ENCODE results near the gene WDR86. TPM values are rescaled to one million over a fixed set of nuclear protein-coding genes. Genes with fewer than 3 reads are reported as not detected.

WDR86 gene
- total and polyA plus RNA-seq, 8 donors, result 0.85 to 24.1 (median 19.5) TPM

DNA sequence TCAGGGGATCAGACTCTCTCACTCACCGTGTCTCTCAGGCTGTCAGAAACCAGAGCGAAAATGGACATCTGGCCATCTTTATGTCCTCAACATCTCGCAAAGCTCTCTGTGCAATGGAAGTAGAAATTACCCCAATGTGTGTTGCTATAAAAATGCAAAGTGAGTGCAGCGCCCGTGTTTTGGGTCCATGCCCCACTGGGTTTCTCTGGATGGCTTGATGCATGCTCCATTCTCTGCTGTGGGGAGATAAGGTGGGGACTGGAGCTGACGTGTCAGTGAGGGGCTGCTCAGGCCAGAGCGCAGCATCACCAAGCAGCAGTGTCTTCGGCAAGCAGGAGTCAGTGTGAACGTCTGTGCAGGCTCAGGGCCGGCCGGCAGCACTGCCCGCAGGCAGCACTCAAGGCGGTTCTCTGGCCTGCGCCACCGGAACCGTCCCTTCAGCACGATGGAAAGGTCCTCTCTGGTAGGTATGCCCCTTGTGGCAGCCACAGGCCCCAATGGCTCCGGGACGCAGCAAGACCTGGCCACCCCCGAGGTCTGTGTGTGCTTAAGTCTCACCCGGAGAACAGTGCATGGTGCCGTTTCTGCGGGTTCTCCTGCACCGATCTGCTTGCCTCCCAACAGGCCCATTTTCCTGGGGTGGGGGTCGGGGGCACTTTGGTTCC, 30.2 kb downstream of the WDR86 start:
- peaks cover 0 to 55% of the 10 kb centered on the region in 2 donors for H3K36me3 ChIP-seq
- peaks cover 19 to 42% of the 10 kb centered on the region in 2 donors for H3K27me3 ChIP-seq
- no peak for TF ChIP-seq CTCF (IDR thresholded peaks at IDR 0.05)
- H3K4me1 ChIP-seq, result peaks cover 0 to 15% of the 10 kb centered on the region in 2 donors
- no peaks in the 10 kb centered on the region for H3K9me3 ChIP-seq
- peak in 1 of 4 donors; percentile 72 for DNase-seq
- intact Hi-C loops (cut with DNase I), result loop anchor here in 1 of 2 donors (10.0 kb wide), 1 partner anchor 385 kb away; no protein-coding TSS in a partner anchor
- ATAC-seq, result no peak
- no peak overlapping the region for H3K4me3 ChIP-seq
- H3K27ac ChIP-seq, result no peak overlapping the region

DNA sequence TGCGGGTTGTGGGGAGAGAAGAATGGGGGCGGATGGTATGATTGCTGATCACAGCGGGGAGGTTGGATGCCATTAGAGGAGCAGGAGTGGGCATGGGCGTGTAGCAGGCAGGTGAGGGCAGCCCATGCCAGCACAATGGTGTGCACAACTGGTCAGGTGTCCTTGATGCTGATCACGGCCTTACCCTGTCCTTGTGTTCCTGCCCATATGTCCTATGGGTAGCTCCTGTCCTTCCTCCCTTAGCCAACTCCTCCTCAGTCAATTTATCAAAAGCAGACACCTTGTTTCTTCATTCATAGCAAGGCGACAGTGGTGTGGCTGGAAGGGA, 30.7 kb downstream of the WDR86 start:
- intact Hi-C loops (cut with DNase I), result loop anchor here in 1 of 2 donors (10.0 kb wide), 1 partner anchor 386 kb away; no protein-coding TSS in a partner anchor
- peak in 1 of 4 donors; percentile 31 for DNase-seq
- no peaks in the 10 kb centered on the region for H3K9me3 ChIP-seq
- no peak for ATAC-seq
- no peak overlapping the region for H3K27ac ChIP-seq
- no peak for TF ChIP-seq CTCF (IDR thresholded peaks at IDR 0.05)
- peaks cover 0 to 15% of the 10 kb centered on the region in 2 donors for H3K4me1 ChIP-seq
- H3K4me3 ChIP-seq, result no peak overlapping the region
- peaks cover 0 to 60% of the 10 kb centered on the region in 2 donors for H3K36me3 ChIP-seq
- H3K27me3 ChIP-seq, result peaks cover 19 to 37% of the 10 kb centered on the region in 2 donors

DNA sequence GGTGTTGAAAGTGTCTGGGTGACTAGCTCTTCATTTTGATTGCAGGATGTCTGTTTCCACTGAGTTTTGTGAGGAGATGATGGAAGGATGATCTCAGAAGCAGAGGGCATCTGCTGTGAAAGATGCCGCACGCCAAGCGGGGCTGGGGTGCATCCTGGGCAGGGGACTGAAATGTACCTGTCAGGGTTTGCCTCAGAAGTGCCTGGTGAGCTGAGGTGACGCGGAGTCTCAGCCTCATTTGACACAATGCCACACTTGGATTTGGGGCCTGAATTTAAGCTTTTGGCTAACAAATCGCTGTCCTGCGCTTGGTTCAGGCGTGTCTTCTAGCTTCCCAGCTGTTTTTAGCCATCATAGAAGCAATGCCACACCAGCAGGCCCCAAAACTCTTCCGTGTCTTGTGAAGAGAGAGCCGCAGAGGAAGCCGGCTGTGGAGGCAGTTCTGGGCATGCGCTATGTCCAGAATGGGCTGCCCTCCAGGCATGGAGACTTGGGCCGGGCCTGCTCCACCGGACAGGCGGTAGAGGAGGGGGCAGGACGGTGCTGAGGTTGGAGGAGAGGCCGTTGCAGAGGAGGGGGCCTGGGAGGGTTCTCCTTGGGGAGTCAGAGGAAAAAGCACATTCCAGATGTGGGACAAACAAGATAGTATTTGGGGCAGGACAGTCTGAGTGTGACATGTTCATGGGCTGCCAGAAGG, 31.2 kb downstream of the WDR86 start:
- Histone ChIP-seq H3K4me3 (no peak overlapping the region), H3K27ac (no peak overlapping the region), H3K36me3 (peaks cover 0 to 65% of the 10 kb centered on the region in 2 donors), H3K27me3 (peaks cover 19 to 33% of the 10 kb centered on the region in 2 donors), H3K4me1 (peaks cover 0 to 15% of the 10 kb centered on the region in 2 donors), H3K9me3 (no peaks in the 10 kb centered on the region)
- TF ChIP-seq CTCF (IDR thresholded peaks at IDR 0.05), result no peak
- ATAC-seq (no peak), DNase-seq (peak in 1 of 4 donors; percentile 59)
- intact Hi-C loops (cut with DNase I), result loop anchor here in 1 of 2 donors (10.0 kb wide), 1 partner anchor 386 kb away; no protein-coding TSS in a partner anchor

DNA sequence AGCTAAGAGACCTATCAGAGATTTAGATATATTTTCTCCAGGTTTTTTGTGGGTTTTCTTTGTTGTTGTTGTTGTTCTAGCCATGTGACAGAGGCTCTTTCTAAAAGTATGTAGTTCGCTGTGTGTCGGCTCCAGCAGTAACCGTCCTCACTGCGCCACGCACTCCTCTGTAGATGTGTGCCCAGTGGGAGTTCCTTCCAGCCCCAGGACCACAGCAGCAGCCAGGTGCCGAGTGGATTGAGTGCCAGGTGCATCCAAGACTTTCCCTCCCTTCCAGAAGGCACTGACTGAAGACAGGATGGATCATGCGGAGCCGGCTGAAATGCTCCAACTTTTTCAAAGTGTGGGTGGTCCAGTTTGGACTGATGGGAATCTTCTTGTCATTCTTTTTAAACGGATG, 31.8 kb downstream of the WDR86 start:
- TF ChIP-seq CTCF (IDR thresholded peaks at IDR 0.05), result no peak
- Histone ChIP-seq H3K4me1 (peaks cover 0 to 15% of the 10 kb centered on the region in 2 donors), H3K36me3 (peaks cover 0 to 71% of the 10 kb centered on the region in 2 donors), H3K27me3 (peaks cover 19 to 26% of the 10 kb centered on the region in 2 donors), H3K4me3 (no peak overlapping the region), H3K27ac (no peak overlapping the region), H3K9me3 (no peaks in the 10 kb centered on the region)
- intact Hi-C loops (cut with DNase I), result loop anchor here in 1 of 2 donors (10.0 kb wide), 1 partner anchor 387 kb away; no protein-coding TSS in a partner anchor
- DNase-seq (peak in 1 of 4 donors; percentile 51), ATAC-seq (no peak)

DNA sequence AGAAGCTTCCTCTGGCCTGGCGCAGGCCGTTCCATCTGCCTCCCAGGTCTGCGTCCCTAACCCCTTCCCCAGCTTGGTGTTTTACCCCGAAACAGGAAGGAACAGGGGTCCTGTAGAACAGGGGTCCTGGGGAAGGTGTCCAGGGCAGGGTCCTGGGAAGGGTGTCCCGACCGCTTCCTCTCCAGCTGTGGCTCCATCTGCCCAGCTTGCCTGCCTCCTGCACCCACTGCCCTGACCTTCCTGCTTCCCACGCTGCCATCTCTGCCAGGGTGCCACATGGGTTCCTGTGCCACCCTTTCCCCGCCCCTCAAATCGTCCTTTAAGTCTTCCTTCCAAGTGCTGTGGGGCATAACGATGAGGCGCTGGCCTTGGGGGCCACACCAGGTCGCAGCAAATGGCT, 32.4 kb downstream of the WDR86 start:
- Histone ChIP-seq H3K27me3 (peaks cover 15 to 20% of the 10 kb centered on the region in 2 donors), H3K4me3 (no peak overlapping the region), H3K4me1 (peaks cover 0 to 15% of the 10 kb centered on the region in 2 donors), H3K36me3 (peaks cover 0 to 77% of the 10 kb centered on the region in 2 donors), H3K9me3 (no peaks in the 10 kb centered on the region), H3K27ac (no peak overlapping the region)
- intact Hi-C loops (cut with DNase I), result loop anchor here in 1 of 2 donors (10.0 kb wide), 1 partner anchor 387 kb away; no protein-coding TSS in a partner anchor
- no peak for ATAC-seq
- DNase-seq, result peak in 1 of 4 donors; percentile 41
- no peak for TF ChIP-seq CTCF (IDR thresholded peaks at IDR 0.05)
